Measurements from ENCODE around the gene FOXF1. TPM values are rescaled to one million over a fixed set of nuclear protein-coding genes. Genes with fewer than 3 reads are reported as not detected.

FOXF1 gene
- 1 to 10 TPM in 3 of 4 donors, under 1 TPM in 1; 0.29 to 4.9 (median 2.0) TPM for total RNA-seq

DNA sequence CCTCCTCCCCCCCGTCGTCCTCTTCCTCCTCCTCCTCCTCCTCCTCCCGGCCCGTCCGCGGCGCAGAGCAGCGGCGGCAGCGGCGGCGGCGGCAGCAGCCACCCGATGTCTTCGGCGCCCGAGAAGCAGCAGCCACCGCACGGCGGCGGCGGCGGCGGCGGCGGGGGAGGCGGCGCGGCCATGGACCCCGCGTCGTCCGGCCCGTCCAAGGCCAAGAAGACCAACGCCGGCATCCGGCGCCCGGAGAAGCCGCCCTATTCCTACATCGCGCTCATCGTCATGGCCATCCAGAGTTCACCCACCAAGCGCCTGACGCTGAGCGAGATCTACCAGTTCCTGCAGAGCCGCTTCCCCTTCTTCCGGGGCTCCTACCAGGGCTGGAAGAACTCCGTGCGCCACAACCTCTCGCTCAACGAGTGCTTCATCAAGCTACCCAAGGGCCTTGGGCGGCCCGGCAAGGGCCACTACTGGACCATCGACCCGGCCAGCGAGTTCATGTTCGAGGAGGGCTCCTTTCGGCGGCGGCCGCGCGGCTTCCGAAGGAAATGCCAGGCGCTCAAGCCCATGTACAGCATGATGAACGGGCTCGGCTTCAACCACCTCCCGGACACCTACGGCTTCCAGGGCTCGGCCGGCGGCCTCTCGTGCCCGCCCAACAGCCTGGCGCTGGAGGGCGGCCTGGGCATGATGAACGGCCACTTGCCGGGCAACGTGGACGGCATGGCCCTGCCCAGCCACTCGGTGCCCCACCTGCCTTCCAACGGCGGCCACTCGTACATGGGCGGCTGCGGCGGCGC, at the start of gene FOXF1:
Gene FOXF1, plus strand, starts transcription at position 63 of the 797 bp plus-strand sequence. Its CDS starts 43 bp downstream, at position 106.
- H3K4me1 ChIP-seq: peaks cover 0 to 27% of the 10 kb centered on the region in 2 donors
- peak within 1 kb of the TSS; percentile 40 to 50 for H3K4me3 ChIP-seq
- no peaks in the 10 kb centered on the region for H3K36me3 ChIP-seq
- no peaks in the 10 kb centered on the region for H3K9me3 ChIP-seq
- H3K27me3 ChIP-seq: peaks cover 19 to 39% of the 10 kb centered on the region in 2 donors
- intact Hi-C loops (cut with DNase I; ENCODE audit: low total_unique reads): no loop called here
- DNase-seq: no peak
- TF ChIP-seq, protein P1, sequence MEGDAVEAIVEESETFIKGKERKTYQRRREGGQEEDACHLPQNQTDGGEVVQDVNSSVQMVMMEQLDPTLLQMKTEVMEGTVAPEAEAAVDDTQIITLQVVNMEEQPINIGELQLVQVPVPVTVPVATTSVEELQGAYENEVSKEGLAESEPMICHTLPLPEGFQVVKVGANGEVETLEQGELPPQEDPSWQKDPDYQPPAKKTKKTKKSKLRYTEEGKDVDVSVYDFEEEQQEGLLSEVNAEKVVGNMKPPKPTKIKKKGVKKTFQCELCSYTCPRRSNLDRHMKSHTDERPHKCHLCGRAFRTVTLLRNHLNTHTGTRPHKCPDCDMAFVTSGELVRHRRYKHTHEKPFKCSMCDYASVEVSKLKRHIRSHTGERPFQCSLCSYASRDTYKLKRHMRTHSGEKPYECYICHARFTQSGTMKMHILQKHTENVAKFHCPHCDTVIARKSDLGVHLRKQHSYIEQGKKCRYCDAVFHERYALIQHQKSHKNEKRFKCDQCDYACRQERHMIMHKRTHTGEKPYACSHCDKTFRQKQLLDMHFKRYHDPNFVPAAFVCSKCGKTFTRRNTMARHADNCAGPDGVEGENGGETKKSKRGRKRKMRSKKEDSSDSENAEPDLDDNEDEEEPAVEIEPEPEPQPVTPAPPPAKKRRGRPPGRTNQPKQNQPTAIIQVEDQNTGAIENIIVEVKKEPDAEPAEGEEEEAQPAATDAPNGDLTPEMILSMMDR (IDR thresholded peaks at IDR 0.05): no peak
- TF ChIP-seq POLR2A (IDR thresholded peaks at IDR 0.05): peak; percentile 22 to 34
- H3K27ac ChIP-seq: peak within 1 kb of the TSS; percentile 81 to 84

- peaks cover 0 to 9% of the 10 kb centered on the region in 2 donors for H3K27me3 ChIP-seq
- intact Hi-C loops (cut with DNase I; ENCODE audit: low total_unique reads): no loop called here
- no peak overlapping the region for H3K27ac ChIP-seq
- H3K4me1 ChIP-seq: no peaks in the 10 kb centered on the region
- no peak overlapping the region for H3K4me3 ChIP-seq
- no peak for TF ChIP-seq POLR2A (IDR thresholded peaks at IDR 0.05)
- TF ChIP-seq, protein P1 (IDR thresholded peaks at IDR 0.05): no peak
- DNase-seq: no peak
- no peaks in the 10 kb centered on the region for H3K36me3 ChIP-seq
- H3K9me3 ChIP-seq: no peaks in the 10 kb centered on the region
Measured at GRCh38 chr16:86461037-86461436, 49.3 kb upstream of the FOXF1 start.

- H3K36me3 ChIP-seq: no peaks in the 10 kb centered on the region
- no peaks in the 10 kb centered on the region for H3K4me1 ChIP-seq
- peaks cover 0 to 9% of the 10 kb centered on the region in 2 donors for H3K27me3 ChIP-seq
- intact Hi-C loops (cut with DNase I; ENCODE audit: low total_unique reads): no loop called here
- TF ChIP-seq, protein P1 (IDR thresholded peaks at IDR 0.05): no peak
- no peak for TF ChIP-seq POLR2A (IDR thresholded peaks at IDR 0.05)
- H3K27ac ChIP-seq: no peak overlapping the region
- no peak for DNase-seq
- no peak overlapping the region for H3K4me3 ChIP-seq
- no peaks in the 10 kb centered on the region for H3K9me3 ChIP-seq
Measured at GRCh38 chr16:86462334-86463084, 47.8 kb upstream of the FOXF1 start.

DNA sequence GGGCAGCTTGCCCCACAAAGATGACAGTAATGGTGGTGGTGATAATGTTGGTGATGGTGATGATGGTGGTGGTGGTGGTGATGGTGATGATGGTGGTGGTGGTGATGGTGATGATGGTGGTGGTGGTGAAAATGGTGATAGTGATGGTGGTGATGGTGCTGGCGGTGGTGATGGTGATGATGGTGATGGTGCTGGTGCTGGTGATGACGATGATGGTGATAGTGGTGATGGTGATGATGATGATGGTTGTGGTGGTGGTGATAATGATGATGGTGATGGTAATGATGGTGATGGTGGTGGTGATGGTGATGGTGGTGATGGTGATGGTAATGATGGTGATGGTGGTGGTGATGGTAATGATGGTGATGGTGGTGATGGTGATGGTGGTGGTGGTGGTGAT, 46.3 kb upstream of the FOXF1 start:
- intact Hi-C loops (cut with DNase I; ENCODE audit: low total_unique reads): no loop called here
- no peak for TF ChIP-seq POLR2A (IDR thresholded peaks at IDR 0.05)
- TF ChIP-seq, protein P1 (IDR thresholded peaks at IDR 0.05): no peak
- no peak overlapping the region for H3K27ac ChIP-seq

DNA sequence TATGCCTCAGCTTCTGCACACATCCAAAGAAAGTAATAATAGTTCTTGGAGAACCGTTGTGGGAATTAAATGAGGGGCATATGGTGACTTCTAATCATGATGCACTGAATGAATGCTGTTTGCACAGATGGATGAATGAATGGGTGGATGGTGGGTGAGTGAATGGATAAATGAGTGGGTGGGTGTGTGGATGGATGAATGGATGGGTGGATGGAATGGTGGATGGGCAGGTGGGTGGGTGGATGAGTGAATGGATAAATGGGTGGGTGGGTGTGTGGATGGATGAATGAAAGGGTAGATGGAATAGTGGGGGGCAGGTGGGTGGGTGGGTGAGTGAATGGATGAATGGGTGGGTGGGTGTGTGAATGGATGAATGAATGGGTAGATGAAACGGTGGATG, 44.9 kb upstream of the FOXF1 start:
- Histone ChIP-seq H3K36me3 (no peaks in the 10 kb centered on the region), H3K4me3 (no peak overlapping the region), H3K27ac (no peak overlapping the region), H3K27me3 (peaks cover 0 to 5% of the 10 kb centered on the region in 2 donors), H3K9me3 (no peaks in the 10 kb centered on the region), H3K4me1 (no peaks in the 10 kb centered on the region)
- intact Hi-C loops (cut with DNase I; ENCODE audit: low total_unique reads): no loop called here
- no peak for DNase-seq
- no peak for TF ChIP-seq POLR2A (IDR thresholded peaks at IDR 0.05)
- TF ChIP-seq, protein P1 (IDR thresholded peaks at IDR 0.05): no peak

More for the DNA sequence above, 46.3 kb upstream of the FOXF1 start:
- no peaks in the 10 kb centered on the region for H3K36me3 ChIP-seq
- no peak for DNase-seq
- H3K4me3 ChIP-seq: no peak overlapping the region
- no peaks in the 10 kb centered on the region for H3K9me3 ChIP-seq
- H3K4me1 ChIP-seq: no peaks in the 10 kb centered on the region
- H3K27me3 ChIP-seq: peaks cover 0 to 9% of the 10 kb centered on the region in 2 donors

Measured in uterus (tissue), 4 donors.